Testis (tissue), 3 donors: Measurements from ENCODE around the gene NUP205. TPM values are rescaled to one million over a fixed set of nuclear protein-coding genes. Genes with fewer than 3 reads are reported as not detected.

Source experiments
- DNase-seq: peaks from one replicate; pipeline ENCODE4 v3.0.0-alpha.2; 2019
- H3K27ac ChIP-seq, 2 donors: fragments of 200-600 bp; sonication (generic); one replicate each; pipeline ENCODE4 v1.5.1; 2019
- H3K27me3 ChIP-seq: fragments of 200-600 bp; sonication (generic); one replicate; pipeline ENCODE4 v1.5.1; 2019
- H3K36me3 ChIP-seq: fragments of 200-600 bp; sonication (generic); one replicate; pipeline ENCODE4 v1.5.1; 2017; ENCODE audit warnings: low read depth; ENCODE audit errors: missing control alignments
- H3K4me1 ChIP-seq: fragments of 200-600 bp; sonication (generic); one replicate; pipeline ENCODE4 v1.5.1; 2019
- H3K4me3 ChIP-seq, 2 donors: fragments of 200-600 bp; sonication (generic); one replicate each; pipeline ENCODE4 v1.5.1; 2017 to 2019
- H3K9me3 ChIP-seq: fragments of 200-600 bp; sonication (generic); one replicate; pipeline ENCODE4 v1.5.1; 2017
- CTCF ChIP-seq, 3 experiments: fragments of 450-650 bp in 2 of 3; fragments of 200-600 bp in 1 of 3; sonication (generic) in 1 of 3; IDR thresholded peaks; one replicate each; pipeline ENCODE4 v1.5.1; 2016 to 2019; ENCODE audit warnings: antibody characterized with exemption in 3 of 3, mild to moderate bottlenecking in 2 of 3, moderate library complexity in 1 of 3
- POLR2A ChIP-seq: fragments of 450-650 bp; IDR thresholded peaks from one replicate; pipeline ENCODE4 v1.6.1; 2017; ENCODE audit warnings: antibody characterized with exemption, mild to moderate bottlenecking, moderate library complexity
- WGBS, 2 donors: methylation state at CpG; one replicate each; pipeline ENCODE4 v1.1.5; 2018; 5-methylcytosine and 5-hydroxymethylcytosine counted together
- intact Hi-C: fragments of 100-400 bp; cut with DNase I; formaldehyde crosslinking; loops from one replicate; pipeline ENCODE4 v1.15.1; 2023; ENCODE audit warnings: low total_unique reads
- polyA plus RNA-seq: library from polyadenylated mRNA; stranded (reverse); fragments of 350-450 nt; fragmentation: Illumina TruSeq; extraction: RNeasy Lipid Tissue Mini Kit (QIAGEN cat#74804); gene quantifications from one replicate; pipeline ENCODE4 v1.2.3, GENCODE V29; 2014; ENCODE audit warnings: low read depth, low replicate concordance; ENCODE audit not compliant: insufficient read depth
- total RNA-seq, 2 donors: library from RNA; depleted of rRNA; stranded (reverse); fragments of >200 nt; gene quantifications; one replicate each; pipeline ENCODE4 v1.2.3, GENCODE V29; 2016

NUP205 gene
- total and polyA plus RNA-seq, 3 donors from 2014 or later, result 47.8 to 77.2 (median 73.6) TPM

DNA sequence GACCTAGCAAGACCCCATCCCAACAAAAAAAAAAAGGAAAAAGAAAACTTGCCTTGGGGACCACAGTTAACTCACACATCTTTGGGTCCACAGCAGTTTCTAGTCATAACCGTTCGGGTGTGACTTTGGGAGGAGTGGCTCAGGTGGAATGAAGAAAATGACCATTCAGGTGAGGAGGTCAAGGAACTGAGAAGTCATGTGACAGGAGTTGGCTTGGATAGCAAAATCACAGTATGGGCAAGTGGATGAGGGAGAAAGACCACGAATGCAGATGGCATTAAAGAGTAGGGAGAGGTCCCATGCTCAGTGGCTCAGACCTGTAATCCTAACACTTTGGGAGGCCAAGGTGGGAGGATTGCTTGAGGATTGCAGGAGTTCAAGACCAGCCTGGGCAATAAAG lies 30.7 kb upstream of the NUP205 start:
- H3K27me3 ChIP-seq, result no peaks in the 10 kb centered on the region
- H3K4me1 ChIP-seq, result no peaks in the 10 kb centered on the region
- no peak overlapping the region for H3K4me3 ChIP-seq
- H3K27ac ChIP-seq, result no peak overlapping the region
- no peak for DNase-seq
- WGBS, 2 donors, result 86 to 89% methylated on average over 3 of the region's 3 CpGs
- H3K36me3 ChIP-seq, result no peaks in the 10 kb centered on the region
- intact Hi-C loops, result no loop called here
- no peak for TF ChIP-seq CTCF (IDR thresholded peaks at IDR 0.05)
- no peaks in the 10 kb centered on the region for H3K9me3 ChIP-seq

DNA sequence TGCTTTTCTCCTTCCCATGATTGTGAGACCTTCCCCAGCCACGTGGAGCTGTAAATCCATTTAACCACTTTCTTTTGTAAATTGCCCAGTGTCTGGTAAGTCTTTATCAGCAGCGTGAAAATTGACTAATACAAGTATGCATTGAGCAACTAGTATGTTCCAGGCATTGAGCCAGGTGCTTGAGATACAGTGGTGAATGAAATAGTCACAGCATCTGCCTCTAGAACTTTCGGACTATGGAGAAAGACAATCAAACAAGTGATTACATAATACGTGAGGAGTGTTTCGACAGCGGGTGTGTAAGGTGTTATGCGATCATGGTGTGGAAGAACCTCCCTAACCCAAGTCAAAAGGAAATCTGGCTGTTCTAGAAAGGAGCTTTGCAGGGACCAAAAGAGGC lies 21.6 kb upstream of the NUP205 start:
- Histone ChIP-seq H3K36me3 (no peaks in the 10 kb centered on the region), H3K9me3 (no peaks in the 10 kb centered on the region), H3K27me3 (no peaks in the 10 kb centered on the region), H3K27ac (no peak overlapping the region), H3K4me1 (no peaks in the 10 kb centered on the region), H3K4me3 (no peak overlapping the region)
- DNase-seq, result no peak
- TF ChIP-seq POLR2A, result no peak
- intact Hi-C loops, result no loop called here
- WGBS, 2 donors, result 73 to 77% methylated on average over 7 of the region's 7 CpGs

- no peak overlapping the region for H3K4me3 ChIP-seq
- no peak for TF ChIP-seq POLR2A
- TF ChIP-seq CTCF (IDR thresholded peaks at IDR 0.05), result no peak
- intact Hi-C loops, result no loop called here
- WGBS, 2 donors, result 85 to 91% methylated on average over 1 of the region's 1 CpG
- no peak for DNase-seq
- H3K27me3 ChIP-seq, result no peaks in the 10 kb centered on the region
- H3K36me3 ChIP-seq, result no peaks in the 10 kb centered on the region
- no peaks in the 10 kb centered on the region for H3K4me1 ChIP-seq
- no peak overlapping the region for H3K27ac ChIP-seq
- H3K9me3 ChIP-seq, result no peaks in the 10 kb centered on the region
Observed at GRCh38 chr7:135537453-135537852, 20.3 kb upstream of the NUP205 start.

DNA sequence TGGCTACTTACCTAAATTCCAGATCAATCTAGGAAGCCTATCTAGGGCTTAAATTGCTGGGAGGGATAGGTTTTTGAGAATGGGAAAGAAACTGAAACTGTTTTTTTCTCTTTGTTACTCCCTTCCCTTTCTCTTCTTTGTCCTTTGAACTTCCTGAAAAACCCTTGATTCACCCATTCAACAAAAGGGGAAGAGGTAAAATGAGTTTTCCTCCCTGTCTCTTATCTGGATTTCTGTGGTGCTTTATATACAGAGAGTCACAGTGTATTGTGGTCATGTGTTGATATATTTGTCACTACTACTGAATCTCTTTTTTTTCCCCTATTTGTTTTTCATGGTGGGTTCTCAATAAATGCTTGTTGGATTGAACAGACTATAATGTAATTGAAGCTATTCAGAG lies 19.8 kb upstream of the NUP205 start:
- Histone ChIP-seq H3K4me1 (no peaks in the 10 kb centered on the region), H3K4me3 (no peak overlapping the region), H3K9me3 (no peaks in the 10 kb centered on the region), H3K36me3 (no peaks in the 10 kb centered on the region), H3K27ac (no peak overlapping the region), H3K27me3 (no peaks in the 10 kb centered on the region)
- DNase-seq, result no peak
- TF ChIP-seq POLR2A, result no peak
- TF ChIP-seq CTCF (IDR thresholded peaks at IDR 0.05), result no peak
- intact Hi-C loops, result no loop called here

DNA sequence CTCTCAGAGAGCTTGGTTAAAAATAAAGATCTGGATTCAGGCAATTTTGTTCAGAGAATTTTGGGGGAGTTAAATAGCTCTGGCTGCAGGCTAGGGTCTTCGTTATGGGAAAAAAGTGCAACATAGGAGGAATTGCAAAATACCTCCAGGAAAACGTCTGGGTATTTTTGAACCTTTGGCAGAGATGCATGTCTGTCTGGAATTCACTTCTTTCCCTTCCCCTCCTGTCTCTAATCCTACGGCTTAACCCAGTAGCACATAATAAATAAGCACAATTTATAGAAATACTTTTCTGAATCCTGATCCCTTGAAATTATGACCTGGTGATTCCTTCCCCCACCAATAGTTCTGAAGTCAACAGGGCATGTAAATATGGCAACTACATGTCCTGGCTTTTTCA lies 19.3 kb upstream of the NUP205 start:
- no peak for DNase-seq

More for the DNA sequence above, 19.3 kb upstream of the NUP205 start:
- WGBS, 2 donors, result 52 to 53% methylated on average over 3 of the region's 3 CpGs
- Histone ChIP-seq H3K9me3 (no peaks in the 10 kb centered on the region), H3K27me3 (no peaks in the 10 kb centered on the region), H3K27ac (no peak overlapping the region), H3K4me3 (no peak overlapping the region), H3K36me3 (no peaks in the 10 kb centered on the region), H3K4me1 (no peaks in the 10 kb centered on the region)
- intact Hi-C loops, result no loop called here
- no peak for TF ChIP-seq POLR2A
- no peak for TF ChIP-seq CTCF (IDR thresholded peaks at IDR 0.05)
